NCI-H2081 (cell line): Measurements from ENCODE around the gene SIX2.

Experiments
- DNase-seq, 2 experiments: peaks; one replicate each; lab custom pipeline; 2025; lab: John Stamatoyannopoulos, UW

SIX2 gene

GRCh38 chr2:45001869-45002385 is 7.3 kb downstream of the SIX2 start:
- no peak for DNase-seq

DNA sequence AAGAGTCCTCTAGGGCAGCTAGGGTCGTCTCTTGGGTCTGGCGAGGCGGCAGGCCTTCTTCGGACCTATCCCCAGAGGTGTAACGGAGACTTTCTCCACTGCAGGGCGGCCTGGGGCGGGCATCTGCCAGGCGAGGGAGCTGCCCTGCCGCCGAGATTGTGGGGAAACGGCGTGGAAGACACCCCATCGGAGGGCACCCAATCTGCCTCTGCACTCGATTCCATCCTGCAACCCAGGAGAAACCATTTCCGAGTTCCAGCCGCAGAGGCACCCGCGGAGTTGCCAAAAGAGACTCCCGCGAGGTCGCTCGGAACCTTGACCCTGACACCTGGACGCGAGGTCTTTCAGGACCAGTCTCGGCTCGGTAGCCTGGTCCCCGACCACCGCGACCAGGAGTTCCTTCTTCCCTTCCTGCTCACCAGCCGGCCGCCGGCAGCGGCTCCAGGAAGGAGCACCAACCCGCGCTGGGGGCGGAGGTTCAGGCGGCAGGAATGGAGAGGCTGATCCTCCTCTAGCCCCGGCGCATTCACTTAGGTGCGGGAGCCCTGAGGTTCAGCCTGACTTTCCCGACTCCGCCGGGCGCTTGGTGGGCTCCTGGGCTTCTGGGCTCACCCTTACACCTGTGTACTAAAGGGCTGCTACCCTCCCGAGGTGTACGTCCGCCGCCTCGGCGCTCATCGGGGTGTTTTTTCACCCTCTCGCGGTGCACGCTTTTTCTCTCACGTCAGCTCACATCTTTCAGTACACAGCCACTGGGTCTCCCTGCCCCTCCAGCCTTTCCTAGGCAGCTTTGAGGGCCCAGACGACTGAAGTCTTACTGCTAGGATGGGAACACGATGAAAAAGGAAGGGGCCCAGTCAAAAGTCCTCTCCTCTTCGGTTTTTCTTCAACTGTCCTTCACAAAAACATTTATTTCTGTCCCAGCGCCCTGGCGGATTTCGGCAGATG is 8.1 kb downstream of the SIX2 start:
- no peak for DNase-seq

DNA sequence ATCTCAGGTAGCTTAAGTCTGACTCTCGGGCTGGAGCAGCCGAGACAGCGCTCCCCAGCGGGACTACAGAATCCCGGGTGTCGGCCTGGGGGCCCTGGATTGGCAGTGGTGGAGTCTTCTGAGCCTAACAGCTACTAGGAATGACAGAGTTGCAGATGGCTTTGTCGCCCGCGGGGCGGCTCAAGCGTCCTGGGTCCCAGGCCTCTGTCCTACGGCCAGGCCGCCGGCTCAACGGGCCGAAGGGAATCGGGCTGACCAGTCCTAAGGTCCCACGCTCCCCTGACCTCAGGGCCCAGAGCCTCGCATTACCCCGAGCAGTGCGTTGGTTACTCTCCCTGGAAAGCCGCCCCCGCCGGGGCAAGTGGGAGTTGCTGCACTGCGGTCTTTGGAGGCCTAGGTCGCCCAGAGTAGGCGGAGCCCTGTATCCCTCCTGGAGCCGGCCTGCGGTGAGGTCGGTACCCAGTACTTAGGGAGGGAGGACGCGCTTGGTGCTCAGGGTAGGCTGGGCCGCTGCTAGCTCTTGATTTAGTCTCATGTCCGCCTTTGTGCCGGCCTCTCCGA is 8.8 kb downstream of the SIX2 start:
- DNase-seq: no peak

DNA sequence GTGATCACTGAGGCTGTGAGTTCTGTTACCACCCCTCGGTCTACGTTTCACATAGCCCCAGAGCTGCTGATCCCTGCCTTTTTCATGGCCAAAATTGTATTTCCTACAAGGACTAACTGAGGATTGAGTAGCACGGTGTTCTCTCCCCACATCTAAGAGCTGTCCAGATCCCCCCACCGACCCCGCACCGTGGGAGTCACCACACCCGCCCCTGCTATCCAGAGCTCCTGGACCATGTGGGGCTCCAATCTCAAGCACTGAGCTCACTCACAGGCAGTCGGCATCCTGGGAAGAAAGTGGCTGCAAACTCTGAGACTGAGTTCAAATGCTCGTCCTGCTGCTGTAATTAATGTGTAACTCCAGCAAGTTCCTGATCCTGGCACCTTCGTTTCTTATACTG is 9.7 kb downstream of the SIX2 start:
- no peak for DNase-seq

- no peak for DNase-seq
These were observed 11.3 kb downstream of the SIX2 start for GRCh38 chr2:44997963-44998362.

DNA sequence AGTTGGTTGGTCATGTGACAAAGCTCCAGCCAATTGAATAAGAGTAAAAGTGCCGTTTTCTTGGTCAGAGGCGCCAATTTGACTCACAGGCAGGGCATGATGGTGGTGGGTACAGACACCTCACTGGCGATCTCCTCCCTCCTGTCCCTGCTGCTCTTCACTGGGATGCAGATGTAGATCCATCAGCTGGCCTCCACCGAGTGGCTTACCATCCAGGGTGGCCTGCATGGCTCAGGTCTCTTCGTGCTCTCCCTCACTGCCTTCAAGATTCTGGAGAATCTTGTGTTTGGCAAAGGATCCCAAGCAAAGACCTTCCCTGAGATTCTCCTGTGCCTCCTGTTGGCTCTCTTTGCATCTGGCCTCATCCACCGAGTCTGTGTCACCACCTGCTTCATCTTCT is 12.9 kb downstream of the SIX2 start:
- DNase-seq: no peak

GRCh38 chr2:44994377-44994776 is 14.9 kb downstream of the SIX2 start:
- DNase-seq: no peak

- DNase-seq: no peak
These were observed 20.1 kb downstream of the SIX2 start for GRCh38 chr2:44989176-44989575.

GRCh38 chr2:44983836-44984604 is 25.2 kb downstream of the SIX2 start:
- no peak for DNase-seq

DNA sequence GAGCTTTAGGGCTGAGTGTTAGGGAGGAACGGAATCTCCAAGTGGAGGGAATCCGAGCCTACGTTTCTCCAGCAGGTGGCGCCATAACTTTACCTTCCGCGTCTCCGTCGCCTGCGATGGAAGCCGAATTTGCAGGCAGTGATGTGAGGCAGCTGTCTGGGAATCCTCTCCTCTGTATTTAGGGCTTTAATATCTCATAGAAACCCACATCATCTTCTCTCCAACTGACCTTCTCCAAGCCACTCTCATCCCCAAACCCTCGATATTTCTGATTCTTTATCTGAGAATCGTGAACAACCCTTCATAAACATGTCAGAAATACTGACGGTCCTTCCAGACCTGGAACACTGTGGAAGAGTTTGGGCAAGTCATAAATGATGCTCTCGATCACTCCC is 27.5 kb downstream of the SIX2 start:
- DNase-seq: peak; percentile 76 to 83

DNA sequence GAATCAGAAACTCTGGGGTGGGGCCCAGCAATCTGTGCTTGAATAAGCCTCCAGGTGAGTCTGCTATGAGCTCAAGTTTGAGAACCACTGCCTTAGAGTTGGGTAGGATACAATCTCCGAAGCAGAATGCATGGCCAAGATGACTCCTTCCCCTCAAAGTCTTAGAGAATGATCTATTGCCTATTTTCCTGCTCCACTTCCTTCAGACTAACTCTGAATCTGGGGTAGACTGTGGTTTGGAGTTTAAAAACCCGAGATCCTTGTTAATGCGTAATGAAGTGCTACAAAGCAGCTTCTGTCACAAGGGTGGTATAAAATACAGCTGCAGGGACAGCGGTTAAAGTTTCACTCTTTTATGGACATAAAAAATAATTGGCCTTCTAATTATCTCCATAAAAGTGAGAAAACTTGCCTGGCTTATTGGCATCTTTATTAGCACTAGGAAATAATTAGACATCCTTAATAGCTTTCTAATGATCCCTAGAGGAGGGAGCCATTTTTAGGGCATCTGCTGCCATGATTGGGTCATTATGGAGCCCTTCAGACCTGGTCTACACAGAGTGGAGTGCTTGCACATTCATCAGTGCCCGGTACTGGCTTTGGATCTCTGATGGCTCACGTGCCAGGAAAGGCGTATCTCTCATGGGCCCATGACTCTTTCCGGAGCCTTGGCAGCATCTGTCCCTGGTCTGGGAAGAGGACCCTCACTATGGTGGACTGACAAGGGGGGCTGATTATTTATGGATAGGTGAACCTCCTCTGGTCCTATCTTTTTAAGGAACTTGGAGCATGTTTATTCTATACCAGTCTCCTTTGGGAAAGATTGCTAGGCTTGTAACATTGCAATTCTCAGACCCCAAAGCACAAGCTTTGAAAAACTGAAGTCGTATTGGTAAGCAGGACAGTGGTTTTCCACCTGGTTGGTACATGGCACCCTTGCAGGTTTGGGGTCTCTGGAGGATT is 28.2 kb downstream of the SIX2 start:
- DNase-seq: no peak

DNA sequence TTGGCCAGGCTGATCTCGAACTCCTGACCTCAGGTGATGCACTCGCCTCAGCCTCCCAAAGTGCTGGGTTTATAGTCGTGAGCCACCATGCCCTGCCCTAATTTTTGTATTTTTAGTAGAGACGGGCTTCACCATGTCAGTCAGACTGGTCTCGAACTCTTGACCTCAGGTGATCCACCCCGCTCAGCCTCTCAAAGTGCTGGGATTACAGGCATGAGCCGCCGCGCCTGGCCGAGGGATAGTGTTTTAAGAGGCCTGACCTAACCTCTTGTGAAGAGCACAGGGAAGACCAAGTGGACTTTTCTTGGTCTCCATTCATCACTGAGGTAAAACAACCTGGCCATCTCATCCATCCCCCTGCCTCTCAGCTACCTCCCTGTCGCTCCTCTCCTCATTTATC is 29.7 kb downstream of the SIX2 start:
- no peak for DNase-seq

DNA sequence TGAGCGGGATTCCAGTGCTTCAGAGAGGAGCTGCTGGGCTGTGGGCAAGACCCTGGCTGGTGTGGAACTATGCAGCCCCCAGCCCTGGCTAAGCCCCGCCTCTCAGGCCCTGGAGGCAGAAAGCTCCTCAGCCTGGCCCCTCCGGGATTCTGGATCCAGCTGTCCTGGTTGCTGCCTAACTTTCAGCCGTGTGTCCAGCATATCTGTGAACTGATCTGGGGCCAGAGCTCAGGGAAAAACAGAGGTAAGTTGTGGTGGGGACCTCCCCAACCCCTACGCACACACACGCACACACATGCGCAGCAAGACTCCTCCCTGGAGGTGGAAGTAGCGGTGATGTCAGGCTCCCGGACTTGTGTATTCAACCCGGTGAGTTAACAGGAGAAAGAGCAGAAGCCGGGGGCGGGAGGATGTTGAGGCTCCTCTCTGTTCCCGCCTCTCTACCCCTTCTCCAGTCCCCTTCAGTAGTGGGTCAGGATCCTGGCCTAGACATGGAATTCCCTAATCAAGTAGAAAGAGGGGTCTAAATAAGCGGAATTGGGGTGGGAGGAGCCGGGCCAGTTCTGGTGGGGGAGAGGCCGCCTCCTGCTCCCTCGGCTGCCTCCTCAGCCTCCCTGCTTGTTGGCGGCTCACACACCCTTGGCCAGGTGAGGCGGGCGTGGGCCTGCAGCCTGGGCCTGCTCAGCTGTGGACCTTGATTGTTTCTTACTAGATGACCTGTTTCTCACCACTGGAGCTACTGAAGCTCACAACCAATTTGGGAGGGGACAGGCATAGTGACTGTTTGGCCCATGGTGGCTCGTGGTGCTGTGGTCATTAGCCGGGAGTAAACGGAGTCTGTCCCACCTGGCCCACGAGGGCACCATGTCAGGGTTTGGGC is 33.4 kb downstream of the SIX2 start:
- DNase-seq: no peak

GRCh38 chr2:44974064-44974715 is 35.1 kb downstream of the SIX2 start:
- peak; percentile 84 to 89 for DNase-seq

DNA sequence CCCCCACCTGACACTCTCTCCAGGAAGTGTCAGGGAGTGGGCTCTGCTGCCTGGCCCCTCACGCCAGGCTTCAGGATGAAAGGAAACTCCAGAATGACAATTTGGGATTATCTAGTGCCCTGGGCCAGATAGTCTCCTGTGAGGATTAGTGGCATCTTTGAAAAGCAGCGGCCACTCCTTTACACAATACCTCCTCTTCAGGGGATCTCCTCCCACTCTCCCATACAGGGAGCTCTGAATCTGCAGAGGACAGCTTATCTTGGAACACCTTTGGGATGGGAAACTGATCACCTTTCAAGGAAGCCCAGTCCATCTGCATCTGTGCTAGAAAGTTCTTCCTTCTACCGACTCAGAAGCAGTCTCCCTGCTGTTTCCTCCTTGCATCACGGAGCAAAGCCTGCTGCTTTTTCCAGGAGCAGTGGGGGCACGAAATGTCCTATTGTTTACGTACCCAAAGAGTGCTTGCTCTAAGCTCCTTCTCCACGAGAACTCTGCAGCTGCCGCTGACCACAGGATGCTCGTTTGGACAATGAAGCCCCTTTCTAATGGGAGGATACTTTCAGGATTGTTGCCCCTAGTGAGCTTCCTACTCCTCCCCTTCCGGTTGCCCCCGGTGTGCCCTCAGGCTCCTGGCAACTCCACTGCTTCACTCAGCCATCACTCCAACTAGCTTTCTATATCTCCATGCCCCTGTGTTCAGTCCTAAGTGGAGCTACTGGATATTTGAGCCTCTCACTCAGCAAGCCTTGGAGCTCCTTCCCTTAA is 36.3 kb downstream of the SIX2 start:
- DNase-seq: peak in 1 of 2 experiments; percentile 46

GRCh38 chr2:44970846-44971450 is 38.3 kb downstream of the SIX2 start:
- no peak for DNase-seq

DNA sequence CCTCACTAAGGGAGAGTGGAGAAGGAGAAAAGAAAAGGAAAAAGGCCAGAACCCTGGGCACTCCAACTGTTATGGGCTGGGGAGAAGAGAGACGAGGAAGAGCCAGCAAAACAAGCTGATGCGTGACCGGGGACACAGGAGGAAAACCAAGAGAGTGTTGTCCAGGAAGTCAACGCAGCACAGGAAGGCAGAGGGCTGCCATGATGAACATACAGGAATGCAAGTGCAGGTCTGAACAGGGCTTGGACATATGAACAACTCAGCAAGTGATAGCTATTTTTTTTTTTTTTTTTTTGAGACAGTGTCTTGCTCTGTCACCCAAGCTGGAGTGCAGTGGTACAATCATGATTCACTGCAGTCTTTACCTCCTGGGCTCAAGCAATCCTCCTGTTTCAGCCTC is 39.3 kb downstream of the SIX2 start:
- no peak for DNase-seq

DNA sequence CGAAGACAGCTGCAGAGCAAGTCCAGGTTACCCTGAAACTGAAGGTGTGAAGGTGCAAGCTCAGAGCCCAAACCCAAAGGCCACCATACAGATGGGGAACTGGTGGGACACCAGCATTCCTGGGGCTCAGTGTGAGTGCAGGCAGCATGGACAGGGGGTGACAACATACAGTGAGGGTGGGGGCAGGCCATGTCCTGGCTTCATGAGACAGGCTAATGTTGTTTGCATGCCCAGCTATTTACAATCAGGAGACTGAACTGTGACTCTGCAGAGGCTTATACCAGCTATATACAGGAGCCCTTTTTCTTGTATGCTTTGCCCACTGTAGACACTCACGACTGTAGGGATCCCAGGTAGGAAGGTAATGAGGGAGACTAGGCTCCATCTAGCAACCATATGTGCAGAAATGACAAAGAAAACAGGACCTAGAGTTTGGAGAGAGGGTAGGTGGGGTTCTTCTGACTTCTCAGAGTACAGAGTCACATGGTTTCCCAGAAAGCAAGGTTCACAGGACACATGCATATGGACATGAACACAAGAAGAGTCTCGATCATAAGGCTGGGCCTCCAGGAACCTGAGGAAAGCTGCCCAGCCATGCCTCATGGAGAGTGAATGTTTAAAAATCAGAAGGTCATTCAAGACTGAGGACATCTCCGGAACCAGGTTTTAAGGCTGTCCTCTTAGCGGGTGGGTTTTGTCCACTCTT is 41.4 kb downstream of the SIX2 start:
- no peak for DNase-seq
